ENCODE results near the gene SEPTIN14.

- no peak for TF ChIP-seq EZH2phosphoT487 (IDR thresholded peaks at IDR 0.05; ENCODE audit: low read depth, severe bottlenecking, unreplicated experiment)
- no peak for TF ChIP-seq EZH2 (IDR thresholded peaks at IDR 0.05; ENCODE audit: borderline replicate concordance)
- TF ChIP-seq CTCF (IDR thresholded peaks at IDR 0.05; ENCODE audit: poor library complexity), result no peak
Measured at GRCh38 chr7:55903985-55904759, 41.6 kb upstream of the SEPTIN14 start.
